PC-9 (cell line): ENCODE measurements around the gene IL10RA.

Source experiments
- EZH2 ChIP-seq: fragments of 200-600 bp; sonication (generic); IDR thresholded peaks from 2 replicates; pipeline ENCODE4 v1.8.0; 2017; ENCODE audit warnings: antibody characterized with exemption, low read depth
- TF ChIP-seq, protein P1 (sequence below): fragments of 200-600 bp; sonication (generic); conservative IDR thresholded peaks from 2 replicates; pipeline ENCODE4 v1.6.1; 2017; ENCODE audit warnings: mixed run types, antibody characterized with exemption, mild to moderate bottlenecking, moderate library complexity

- TF ChIP-seq, protein P1, sequence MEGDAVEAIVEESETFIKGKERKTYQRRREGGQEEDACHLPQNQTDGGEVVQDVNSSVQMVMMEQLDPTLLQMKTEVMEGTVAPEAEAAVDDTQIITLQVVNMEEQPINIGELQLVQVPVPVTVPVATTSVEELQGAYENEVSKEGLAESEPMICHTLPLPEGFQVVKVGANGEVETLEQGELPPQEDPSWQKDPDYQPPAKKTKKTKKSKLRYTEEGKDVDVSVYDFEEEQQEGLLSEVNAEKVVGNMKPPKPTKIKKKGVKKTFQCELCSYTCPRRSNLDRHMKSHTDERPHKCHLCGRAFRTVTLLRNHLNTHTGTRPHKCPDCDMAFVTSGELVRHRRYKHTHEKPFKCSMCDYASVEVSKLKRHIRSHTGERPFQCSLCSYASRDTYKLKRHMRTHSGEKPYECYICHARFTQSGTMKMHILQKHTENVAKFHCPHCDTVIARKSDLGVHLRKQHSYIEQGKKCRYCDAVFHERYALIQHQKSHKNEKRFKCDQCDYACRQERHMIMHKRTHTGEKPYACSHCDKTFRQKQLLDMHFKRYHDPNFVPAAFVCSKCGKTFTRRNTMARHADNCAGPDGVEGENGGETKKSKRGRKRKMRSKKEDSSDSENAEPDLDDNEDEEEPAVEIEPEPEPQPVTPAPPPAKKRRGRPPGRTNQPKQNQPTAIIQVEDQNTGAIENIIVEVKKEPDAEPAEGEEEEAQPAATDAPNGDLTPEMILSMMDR = no peak
- TF ChIP-seq EZH2 = no peak
Measured at GRCh38 chr11:118015385-118015841, 29.2 kb downstream of the IL10RA start.
